NCI-H524 (cell line): ENCODE results near the gene DPP7.

ENCODE experiments used
- DNase-seq, 2 experiments: peaks; one replicate each; lab custom pipeline; 2025; lab: John Stamatoyannopoulos, UW

The DPP7 gene

DNA sequence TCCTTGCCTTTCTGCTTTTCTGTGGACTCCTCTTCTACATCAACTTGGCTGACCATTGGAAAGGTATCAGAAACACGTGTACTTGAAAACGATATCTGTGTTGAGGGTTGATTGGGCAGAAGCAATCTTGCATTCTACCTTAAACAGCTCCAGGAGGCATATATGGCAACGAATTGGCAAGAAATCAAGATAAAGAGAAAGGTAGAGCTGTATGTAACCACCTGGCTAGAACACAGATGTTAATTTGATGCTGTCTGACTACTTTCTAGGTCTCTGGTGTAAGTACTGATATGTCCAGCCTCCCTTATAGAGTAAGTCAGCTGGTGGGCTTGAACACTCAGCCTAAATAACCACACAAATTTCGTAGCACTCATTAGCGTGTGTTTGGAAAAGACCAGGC is 26.4 kb downstream of the DPP7 start:
- DNase-seq, result no peak

DNA sequence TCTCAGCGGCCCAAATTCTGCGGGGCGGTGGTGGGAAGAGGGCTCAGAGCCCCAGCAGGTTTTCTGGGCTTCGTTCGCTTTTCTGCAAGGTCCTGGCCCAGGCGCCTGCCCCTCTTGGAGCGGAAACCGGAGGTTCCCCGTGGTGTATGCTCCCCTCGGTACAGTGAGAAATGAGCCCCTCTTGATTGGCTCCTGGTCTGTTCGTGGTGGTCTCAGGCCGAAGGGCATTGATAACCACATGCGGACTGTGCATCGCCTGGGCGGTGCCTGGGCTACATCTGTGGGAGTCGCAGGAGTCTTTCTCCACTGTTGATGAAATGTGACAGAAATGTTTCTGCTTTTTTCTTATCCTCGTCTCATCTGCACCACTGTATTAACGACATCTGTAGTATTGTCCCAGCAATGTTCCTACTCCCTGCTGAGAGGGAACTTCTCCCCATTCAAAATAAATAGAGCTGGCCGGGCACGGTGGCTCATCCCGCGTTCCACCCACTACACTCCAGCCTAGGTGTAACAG is 27.1 kb downstream of the DPP7 start:
- no peak for DNase-seq

DNA sequence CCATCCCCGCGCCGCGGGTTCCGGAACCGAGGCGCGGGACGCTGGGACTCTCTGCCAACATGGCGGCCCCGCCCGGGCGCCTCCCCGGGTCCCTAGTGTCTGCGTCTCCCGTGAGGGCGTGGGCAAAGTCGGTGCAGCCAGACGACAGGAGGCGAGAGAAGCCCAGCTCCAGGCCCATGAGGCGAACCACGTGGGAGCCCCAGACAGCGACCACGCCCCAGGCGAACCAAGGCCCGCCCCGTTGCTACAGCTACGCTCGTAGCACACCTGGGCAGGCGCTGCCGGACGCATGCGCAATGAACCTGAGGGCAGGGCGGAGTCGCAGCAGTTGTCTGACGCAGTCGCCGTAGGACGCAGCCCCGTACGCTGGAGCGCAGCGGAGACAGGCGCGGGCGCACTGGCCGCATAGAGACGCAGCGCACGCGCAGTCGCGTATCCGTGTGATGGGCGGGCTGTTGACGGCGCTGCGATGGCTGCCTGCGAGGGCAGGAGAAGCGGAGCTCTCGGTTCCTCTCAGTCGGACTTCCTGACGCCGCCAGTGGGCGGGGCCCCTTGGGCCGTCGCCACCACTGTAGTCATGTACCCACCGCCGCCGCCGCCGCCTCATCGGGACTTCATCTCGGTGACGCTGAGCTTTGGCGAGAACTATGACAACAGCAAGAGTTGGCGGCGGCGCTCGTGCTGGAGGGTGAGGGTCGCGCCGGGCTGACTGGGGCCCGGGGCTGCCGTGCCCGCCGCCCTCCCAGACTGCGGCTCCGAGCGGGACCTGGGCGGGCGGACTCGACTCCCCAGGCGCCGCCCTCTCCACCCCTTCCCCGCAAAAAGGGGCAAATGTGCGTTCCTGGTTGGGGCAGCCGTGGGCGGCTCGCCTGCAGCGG is 27.8 kb downstream of the DPP7 start, which contains the start of gene MAN1B1:
Gene MAN1B1 (plus strand): TSS at position 455 of the 878 bp plus-strand sequence. CDS start 15 bp downstream, at position 470.
- peak; percentile 99 to 100 for DNase-seq

DNA sequence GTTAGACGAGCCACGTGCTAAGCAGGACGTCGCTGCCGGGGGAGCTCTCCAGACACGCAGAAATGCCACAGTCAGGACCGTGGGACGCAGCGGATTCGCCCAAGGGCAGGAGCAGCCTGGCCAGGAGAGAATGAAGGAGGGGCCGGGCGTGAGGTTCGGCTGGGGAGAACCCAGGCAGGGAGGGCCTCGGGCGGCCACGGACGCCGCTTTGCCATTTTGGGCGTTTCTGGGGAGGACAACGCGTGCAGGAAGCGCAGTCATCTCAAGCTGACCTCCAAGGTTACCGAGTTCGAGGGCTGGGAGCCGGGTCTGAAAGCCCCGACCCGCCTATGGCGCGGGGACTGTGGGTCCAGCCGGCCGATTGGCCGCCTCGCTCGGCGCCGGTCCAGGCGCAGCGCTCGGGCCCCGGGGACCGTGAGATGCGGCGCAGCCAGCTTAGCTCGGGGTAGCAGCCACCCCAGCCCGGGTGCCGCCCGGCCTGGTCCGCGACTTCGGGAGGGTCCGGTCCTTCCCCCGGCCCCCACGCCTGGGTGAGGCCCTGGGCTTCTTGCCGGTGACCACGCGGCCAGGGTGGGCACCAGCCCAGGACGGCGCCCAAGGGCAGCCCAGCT is 28.5 kb downstream of the DPP7 start:
- DNase-seq, result no peak

DNA sequence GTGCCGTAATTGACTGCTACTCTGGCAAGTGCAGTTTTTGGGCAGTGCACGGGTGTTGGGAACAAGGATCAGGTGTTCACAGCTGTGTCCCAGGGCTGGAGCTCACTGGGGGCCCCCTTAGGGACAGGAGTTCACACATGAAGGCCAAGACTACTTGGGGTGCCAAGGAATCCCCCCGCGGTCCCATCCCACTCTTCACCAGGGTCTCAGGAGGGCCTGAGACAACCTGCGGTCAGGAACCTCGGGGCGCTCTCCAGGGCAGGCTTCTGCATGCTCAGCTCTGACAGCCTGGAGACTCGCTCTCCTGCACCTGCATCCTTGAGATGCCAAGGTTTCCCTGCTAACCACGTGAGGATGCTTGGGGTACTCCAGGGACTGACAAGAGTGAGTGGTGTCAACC is 30.0 kb downstream of the DPP7 start:
- no peak for DNase-seq

DNA sequence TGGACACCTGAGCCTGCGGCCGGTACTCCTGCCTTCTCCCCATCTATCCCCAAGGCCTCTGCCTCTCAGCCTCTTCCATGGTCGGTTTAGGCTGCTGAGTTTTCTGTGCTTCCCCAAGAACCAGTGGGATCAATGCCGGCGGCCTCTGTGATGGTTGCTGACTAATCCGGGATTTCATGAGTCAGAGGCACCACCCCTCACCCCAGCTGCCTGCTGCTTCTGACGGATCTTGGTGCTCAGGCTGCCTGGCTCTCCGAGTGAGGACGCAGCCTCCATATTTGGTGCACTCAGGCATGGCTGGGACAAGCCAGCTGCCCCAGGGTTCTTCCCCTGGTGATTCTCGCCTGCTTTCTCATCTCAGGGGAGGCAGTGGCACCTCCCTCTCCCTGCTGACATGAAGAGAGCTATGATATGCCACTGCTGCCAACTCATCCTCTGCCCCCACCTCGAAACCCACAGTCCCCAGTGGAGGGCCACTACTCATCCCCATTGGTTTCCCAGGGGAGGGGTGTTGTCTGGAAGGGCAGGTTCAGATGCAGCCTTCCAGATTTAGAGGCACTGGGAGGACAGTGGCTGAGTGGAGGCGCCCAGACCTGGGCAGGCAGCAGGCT is 31.0 kb downstream of the DPP7 start:
- peak; percentile 39 to 76 for DNase-seq

DNA sequence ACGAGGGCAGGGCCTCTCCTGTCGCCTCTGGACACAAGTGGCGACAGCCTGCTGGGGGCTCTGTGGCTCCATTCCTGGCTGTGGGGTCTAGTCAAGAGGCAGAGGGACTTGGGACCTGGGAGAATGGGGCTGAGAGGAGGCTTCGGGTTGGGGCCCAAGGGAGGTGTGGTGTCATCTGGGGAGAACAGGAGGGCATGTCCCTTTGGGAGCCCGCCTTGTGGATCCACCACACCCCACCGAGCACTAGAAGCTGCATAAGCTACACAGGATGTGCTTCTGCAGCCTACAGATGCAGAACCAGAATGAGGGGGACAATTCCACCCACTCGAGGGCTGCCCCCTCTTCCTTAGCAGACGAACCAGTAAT is 31.6 kb downstream of the DPP7 start:
- DNase-seq, result no peak

DNA sequence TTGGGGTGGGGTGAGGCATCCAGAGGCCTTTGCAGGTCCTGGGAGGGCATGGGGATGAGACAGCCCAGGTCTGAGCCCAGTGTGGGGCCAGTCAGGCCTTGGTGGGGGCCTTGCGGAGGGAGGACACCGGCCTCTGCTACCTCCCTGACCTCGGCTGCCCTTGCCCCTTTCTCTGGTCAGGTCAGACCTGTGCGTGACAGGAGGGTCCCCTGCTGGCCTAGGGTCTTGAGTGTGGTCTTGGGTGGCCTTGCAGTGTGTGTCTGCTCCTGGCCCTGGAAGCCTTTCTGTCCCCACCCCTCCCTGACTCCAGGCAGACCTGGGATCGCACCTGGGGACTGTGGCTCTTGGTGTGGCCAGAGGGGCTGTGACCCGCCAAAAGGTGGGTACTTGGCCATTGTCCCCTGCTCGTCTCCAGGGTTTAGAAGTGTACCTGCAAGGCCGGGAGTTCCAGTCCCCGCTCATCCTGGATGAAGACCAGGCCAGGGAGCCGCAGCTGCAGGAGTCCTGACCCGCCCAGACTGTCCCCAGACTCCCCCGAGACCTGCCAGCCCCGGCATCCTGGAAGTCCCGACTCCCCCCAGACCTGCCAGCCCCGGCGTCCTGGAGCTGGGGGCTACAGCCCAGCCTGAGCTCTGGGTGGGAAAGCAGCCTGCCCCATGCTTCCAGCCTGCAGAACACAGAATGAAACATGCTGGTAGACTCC is 32.2 kb downstream of the DPP7 start:
- no peak for DNase-seq

DNA sequence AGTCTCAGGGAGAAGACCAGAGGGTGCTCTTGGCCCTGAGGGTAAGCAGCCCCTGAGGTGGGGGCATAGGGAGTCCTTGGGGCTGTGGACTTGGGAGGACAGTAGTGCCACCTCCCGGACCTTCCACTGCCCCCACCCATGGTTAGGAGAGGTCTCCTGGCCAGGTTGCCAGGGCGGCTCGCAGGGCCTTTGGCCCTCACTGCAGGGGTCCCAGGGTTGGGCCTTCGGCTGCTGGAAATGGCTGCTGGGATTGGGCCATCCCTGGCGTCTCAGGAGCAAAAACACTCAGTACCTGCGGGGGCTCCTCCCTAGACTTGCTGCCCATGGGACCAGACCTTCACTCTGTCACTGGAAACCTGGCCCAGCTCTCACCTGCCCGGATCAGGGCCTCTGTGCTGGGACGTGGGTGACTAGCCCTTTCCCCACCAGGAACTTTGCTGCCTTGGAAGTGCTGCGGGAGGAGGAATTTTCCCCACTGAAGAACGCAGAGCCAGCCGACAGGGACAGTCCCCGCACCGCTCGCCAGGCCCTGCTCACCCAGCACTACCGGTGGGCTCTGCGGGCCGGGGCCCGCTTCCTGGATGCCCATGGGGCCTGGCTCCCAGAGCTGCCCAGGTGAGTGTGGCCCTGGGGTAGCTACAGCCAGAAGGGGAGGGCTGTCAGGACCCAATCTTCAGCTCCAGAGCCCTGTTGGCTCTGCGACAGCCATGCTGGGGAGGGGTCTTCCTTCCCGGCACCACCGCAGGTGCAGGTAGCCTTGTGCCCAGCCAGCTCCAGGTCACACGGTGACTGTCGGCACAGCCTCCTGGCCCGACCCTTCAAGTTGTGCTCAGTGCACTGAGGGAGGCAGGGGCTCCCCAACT is 34.0 kb downstream of the DPP7 start:
- no peak for DNase-seq

DNA sequence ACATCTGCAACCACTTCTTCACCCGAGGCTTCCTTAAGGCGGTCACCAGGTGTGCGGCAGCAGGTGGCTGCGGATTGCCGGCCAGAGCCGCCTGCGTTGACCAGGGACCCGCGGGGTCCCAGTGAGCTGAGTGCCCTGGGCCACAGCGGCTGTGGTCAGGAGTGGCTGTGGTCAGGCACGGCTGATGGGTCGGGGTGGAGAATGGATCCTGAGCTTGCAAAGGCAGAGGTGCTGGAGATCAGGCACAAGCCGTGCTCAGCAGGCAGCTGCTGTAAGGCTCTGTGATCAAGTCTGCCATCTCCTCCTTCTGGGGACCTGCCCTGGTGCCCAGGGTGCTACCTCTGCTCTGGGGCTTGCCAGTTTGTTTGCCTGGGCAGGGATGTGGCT is 35.1 kb downstream of the DPP7 start:
- DNase-seq, result no peak

DNA sequence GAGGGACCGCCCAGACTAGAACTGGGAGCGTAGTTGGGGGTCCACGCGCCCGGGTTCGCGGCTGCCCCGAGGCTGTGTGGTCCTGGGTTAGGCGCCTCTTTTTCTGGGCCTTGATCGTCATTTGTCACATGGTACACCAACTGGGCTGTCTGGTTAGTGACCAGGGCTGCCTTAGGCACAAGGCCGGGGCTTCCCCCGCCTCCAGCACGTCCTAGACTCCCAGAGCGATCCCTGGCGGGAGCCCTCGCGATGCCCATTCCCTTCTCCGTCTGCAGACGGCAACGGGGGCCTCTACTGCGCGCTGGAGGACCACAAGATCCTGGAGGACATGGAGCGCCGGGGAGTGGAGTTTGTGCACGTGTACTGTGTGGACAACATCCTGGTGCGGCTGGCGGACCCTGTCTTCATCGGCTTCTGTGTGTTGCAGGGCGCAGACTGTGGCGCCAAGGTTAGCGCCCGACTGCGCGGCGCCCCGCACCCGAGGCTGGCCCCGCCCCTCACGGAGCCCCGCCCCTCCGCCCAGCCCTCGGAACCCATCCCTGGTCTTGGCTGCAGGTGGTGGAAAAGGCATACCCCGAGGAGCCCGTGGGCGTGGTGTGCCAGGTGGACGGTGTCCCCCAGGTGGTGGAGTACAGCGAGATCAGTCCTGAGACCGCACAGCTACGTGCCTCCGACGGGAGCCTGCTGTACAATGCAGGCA is 35.7 kb downstream of the DPP7 start:
- no peak for DNase-seq

DNA sequence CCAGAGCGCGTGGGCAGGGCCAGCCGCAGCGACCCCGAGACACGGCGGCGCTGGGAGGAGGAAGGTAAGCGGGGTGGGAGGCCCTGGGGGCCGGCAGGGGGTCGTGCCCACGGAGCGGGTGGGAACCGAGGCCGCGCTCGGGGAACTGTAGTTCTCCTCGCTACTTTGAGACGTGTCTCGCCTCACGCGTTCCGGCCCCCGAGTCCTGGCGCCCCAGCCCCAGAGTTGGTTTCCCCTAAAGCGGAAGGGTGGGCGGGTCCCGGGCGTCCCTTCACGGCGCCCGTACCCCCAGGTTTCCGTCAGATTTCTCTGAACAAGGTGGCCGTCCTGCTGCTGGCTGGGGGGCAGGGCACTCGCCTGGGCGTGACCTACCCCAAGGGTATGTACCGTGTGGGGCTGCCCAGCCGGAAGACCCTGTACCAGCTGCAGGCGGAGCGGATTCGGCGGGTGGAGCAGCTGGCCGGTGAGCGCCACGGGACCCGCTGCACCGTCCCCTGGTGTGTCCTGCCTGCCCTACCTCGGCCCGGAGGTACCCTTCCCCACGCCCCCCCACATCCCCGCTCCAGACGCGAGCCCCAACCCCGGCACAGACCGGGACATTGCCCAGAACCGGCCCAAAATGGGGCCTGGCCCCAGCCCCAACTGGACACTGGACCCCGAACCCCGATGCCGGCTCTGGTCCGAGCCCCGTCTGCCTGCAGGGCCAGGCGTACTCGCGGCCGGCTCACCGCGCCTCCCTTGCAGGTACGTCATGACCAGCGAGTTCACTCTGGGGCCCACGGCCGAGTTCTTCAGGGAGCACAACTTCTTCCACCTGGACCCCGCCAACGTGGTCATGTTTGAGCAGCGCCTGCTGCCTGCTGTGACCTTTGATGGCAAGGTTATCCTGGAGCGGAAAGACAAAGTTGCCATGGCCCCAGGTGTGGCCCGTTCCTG is 36.5 kb downstream of the DPP7 start:
- DNase-seq, result peak in 1 of 2 experiments; percentile 31

DNA sequence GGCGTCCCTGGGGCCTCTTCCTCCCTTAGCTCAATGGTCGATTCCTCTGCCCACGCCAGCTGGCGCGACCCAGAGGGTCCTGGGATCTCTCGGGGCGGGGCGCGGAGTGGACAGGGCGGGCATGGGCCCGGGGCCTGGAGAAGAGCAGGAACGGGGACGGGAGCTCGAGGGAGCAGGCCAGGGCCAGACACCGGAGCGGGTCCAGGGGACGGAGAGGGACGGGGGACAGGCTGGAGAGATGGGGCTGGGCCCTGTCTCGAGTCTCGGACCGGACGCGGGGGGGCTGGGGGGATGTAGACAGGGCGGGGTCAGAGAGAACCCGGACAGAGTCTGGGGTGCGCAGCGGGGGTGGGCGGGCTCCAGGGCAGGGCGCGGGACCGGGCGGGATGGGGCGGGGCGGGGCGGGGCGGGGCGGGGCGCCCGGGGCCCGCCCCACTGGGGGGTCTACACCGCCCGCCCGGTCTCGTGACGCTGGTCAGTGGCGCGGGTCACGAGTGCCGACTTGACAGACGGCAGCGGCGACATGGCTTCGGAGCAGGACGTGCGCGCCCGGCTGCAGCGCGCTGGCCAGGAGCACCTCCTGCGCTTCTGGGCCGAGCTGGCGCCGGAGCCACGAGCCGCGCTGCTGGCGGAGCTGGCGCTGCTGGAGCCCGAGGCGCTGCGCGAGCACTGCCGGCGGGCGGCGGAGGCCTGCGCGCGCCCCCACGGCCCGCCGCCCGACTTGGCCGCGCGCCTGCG is 37.4 kb downstream of the DPP7 start, which contains the start of gene UAP1L1:
Gene UAP1L1 (plus strand): TSS at position 508 of the 738 bp plus-strand sequence. CDS start 16 bp downstream, at position 524.
- peak in 1 of 2 experiments; percentile 62 for DNase-seq

DNA sequence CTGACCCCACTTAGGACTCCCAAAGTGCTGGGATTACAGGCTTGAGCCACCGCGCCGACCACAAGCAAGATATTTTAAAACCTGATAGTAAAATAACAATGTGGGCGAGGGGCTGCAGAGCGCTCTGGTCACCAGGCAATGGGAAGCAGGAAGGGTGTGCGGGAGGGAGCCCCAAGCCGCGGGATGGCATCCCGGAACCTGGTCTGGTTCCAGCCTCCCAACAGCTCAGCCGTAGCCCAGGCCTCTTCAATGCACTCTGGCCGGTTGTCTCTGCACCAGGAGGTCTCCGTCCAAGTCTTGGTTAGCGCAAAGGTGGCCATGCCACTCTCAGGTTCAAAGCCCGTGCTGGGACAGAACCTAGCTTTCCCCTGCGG is 37.9 kb downstream of the DPP7 start:
- no peak for DNase-seq

DNA sequence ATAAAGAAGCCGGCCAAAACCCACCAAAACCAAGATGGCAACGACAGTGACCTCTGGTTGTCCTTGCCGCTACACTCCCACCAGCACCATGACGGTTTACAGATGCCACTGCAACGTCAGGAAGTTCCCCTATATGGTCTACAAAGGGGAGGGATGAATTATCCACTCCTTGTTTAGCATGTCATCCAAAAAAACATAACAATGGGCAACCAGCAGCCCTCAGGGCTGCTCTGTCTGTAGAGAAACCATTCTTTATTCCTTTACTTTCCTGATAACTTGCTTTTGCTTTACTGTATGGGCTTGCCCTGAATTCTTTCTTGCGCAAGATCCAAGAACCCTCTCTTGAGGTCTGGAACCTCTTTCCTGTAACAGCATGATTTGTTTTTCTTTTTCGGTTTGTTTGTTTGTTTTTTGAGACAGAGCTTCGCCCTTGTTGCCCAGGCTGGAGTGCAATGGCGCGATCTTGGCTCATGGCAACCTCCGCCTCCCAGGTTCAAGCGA is 39.2 kb downstream of the DPP7 start:
- DNase-seq, result no peak

DNA sequence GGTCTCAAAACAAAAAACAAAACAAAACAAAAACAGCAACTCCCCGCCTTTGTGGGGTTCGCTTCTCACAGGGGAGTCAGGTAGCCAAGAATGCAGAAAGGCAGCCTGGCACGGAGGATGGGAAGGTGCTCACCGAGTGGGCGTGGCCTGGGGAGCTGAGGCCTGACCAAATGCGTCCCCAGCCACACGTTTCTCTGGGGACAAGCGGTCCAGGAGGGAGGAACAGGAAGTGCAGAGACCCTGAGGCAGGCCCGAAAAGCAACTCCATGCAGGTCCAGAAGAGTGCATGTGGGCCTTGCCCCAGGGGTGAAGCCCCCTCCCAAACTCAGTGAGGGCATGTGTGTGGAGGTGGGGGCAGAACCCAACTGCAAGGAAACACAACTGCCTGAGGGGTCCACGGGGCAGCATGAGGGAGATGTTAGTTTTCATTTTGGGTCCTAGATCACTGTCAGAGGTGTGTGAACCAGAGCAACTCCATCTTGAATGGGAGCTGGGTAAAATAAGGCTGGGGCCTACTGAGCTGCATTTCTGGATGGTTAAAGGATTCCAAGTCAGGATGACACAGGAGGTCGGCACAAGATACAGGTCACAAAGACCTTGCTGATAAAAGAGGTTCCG is 39.8 kb downstream of the DPP7 start:
- DNase-seq, result no peak

DNA sequence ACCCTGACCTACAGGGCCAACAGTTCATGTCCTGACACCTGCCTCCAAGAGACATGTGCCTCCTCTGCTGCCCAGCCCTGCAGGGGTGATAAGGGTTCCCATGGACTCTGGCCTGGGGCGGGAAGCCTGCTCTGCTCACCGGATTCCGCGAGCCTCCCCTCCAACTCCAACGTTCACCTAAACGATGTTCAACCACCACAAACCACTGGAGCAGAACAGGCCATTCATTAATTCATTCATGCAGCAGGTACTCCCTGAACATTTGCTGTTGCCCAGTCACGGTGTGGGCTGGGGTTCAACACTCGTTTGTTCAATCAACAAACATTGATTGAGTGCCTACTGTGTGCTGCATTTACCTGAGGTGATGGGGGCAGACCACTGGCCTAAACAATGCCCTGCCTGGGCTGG is 40.5 kb downstream of the DPP7 start:
- DNase-seq, result no peak

DNA sequence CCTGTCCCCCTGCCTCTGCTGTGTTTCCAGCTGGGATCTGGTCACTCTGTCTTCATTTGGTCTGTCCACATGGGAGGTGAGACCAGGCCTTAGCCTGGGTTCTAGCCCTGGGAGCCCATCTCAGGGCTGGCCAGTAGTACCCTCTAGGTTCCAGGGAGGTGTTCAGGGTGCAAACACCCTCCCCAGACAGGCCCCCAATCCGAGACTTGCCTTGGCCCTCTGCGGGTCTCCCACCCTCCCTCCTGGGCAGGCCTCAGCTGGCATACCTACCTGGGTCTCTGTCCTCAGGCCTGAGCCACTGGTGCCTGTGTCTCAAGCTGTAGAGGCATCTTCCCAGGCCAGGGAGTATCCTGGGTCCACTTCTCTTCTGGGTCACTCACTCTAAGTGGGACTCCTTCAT is 43.3 kb downstream of the DPP7 start:
- no peak for DNase-seq
